Measurements from ENCODE around the gene ZSCAN20. TPM values are rescaled to one million over a fixed set of nuclear protein-coding genes. Genes with fewer than 3 reads are reported as not detected.

The ZSCAN20 gene
- total RNA-seq, 5 donors from 2014 or later (not counting 1 experiment from before 2014, with no cell fraction given): 1.2 to 3.1 (median 2.7) TPM

Other genes with a start within 250 kb of the ZSCAN20 start
- gene ZNF362, start 216.2 kb upstream of the ZSCAN20 start, total RNA-seq: 10 to 100 TPM; 22.9 to 31.4 (median 24.5) TPM
- gene A3GALT2, start 151.5 kb upstream of the ZSCAN20 start, total RNA-seq: under 1 TPM in 1 of 5 donors, not detected in 4; 0.26 TPM
- 10 to 100 TPM; 29.7 to 39.3 (median 37.9) TPM for gene PHC2, start 41.5 kb upstream of the ZSCAN20 start, total RNA-seq

All from T-cell (primary cell).